PC-9 (cell line): Measurements from ENCODE around the gene TTC17. TPM values are rescaled to one million over a fixed set of nuclear protein-coding genes. Genes with fewer than 3 reads are reported as not detected.

Experiments
- BruUV-seq: library from RNA; stranded (reverse); fragments of 400-500 nt; replicated peaks from 2 replicates; lab custom pipeline; 2021; lab: Mats Ljungman, UMichigan
- CTCF ChIA-PET: fragments of 300-600 bp; sonication (Branson Sonifier 250); formaldehyde crosslinking; loops from one replicate; lab custom pipeline; 2022; ENCODE audit warnings: antibody characterized with exemption; lab: Charles Lee
- POLR2A ChIA-PET: fragments of 300-600 bp; sonication (Branson Sonifier 250); formaldehyde crosslinking; loops from one replicate; lab custom pipeline; 2022; ENCODE audit warnings: antibody characterized with exemption; ENCODE audit not compliant: unreplicated experiment; lab: Charles Lee
- DNase-seq, 2 experiments: peaks; one replicate each; pipeline versions ENCODE4 v3.0.0 to v3.0.0-alpha.2; 2015 to 2022; ENCODE audit warnings: mixed read lengths in 1 of 2
- H2AFZ ChIP-seq: fragments of 200-600 bp; sonication (generic); 2 replicates; pipeline ENCODE4 v1.8.1; 2017; ENCODE audit warnings: antibody characterized with exemption
- H3F3A ChIP-seq: fragments of 200-600 bp; sonication (generic); 2 replicates; pipeline ENCODE4 v1.8.1; 2017; ENCODE audit warnings: antibody characterized with exemption, mild to moderate bottlenecking, low read depth; ENCODE audit not compliant: insufficient read depth
- H3K27ac ChIP-seq: fragments of 200-600 bp; sonication (generic); 2 replicates; pipeline ENCODE4 v1.6.1; 2016; ENCODE audit warnings: mixed run types
- H3K27me3 ChIP-seq: fragments of 200-600 bp; sonication (generic); 2 replicates; pipeline ENCODE4 v1.6.1; 2016; ENCODE audit warnings: low read depth, mixed run types; ENCODE audit not compliant: insufficient read depth
- H3K36me3 ChIP-seq: fragments of 200-600 bp; sonication (generic); 2 replicates; pipeline ENCODE4 v1.6.1; 2016; ENCODE audit warnings: low read depth, mixed run types
- H3K4me1 ChIP-seq: fragments of 200-600 bp; sonication (generic); replicated peaks from 2 replicates; pipeline ENCODE4 v1.6.1; 2016; ENCODE audit warnings: mixed run types; ENCODE audit not compliant: insufficient read depth
- H3K4me2 ChIP-seq: fragments of 200-600 bp; sonication (generic); 2 replicates; pipeline ENCODE4 v1.6.1; 2017; ENCODE audit warnings: mixed run types
- H3K4me3 ChIP-seq: fragments of 200-600 bp; sonication (generic); 2 replicates; pipeline ENCODE4 v1.6.1; 2016; ENCODE audit warnings: mixed run types
- H3K79me2 ChIP-seq: fragments of 200-600 bp; sonication (generic); 2 replicates; pipeline ENCODE4 v1.6.1; 2017; ENCODE audit warnings: low read depth, mixed run types
- H3K9me2 ChIP-seq: fragments of 200-600 bp; sonication (generic); 2 replicates; pipeline ENCODE4 v1.8.1; 2017; ENCODE audit warnings: mild to moderate bottlenecking; ENCODE audit not compliant: insufficient read depth
- H3K9me3 ChIP-seq: fragments of 200-600 bp; sonication (generic); 2 replicates; pipeline ENCODE4 v1.8.1; 2016; ENCODE audit warnings: low read depth; ENCODE audit not compliant: insufficient read depth
- H4K20me1 ChIP-seq: fragments of 200-600 bp; sonication (generic); 2 replicates; pipeline ENCODE4 v1.8.1; 2017; ENCODE audit not compliant: insufficient read depth
- EZH2 ChIP-seq: fragments of 200-600 bp; sonication (generic); IDR thresholded peaks from 2 replicates; pipeline ENCODE4 v1.8.0; 2017; ENCODE audit warnings: antibody characterized with exemption, low read depth
- intact Hi-C: fragments of 100-400 bp; cut with micrococcal nuclease; formaldehyde crosslinking; loops from one replicate; pipeline ENCODE4 v1.10.0; 2022; ENCODE audit not compliant: unreplicated experiment
- total RNA-seq: library from RNA; stranded (reverse); gene quantifications from 2 replicates; pipeline ENCODE4 v1.2.3, GENCODE V29; 2021
- TF ChIP-seq, protein P1 (sequence below): fragments of 200-600 bp; sonication (generic); conservative IDR thresholded peaks from 2 replicates; pipeline ENCODE4 v1.6.1; 2017; ENCODE audit warnings: mixed run types, antibody characterized with exemption, mild to moderate bottlenecking, moderate library complexity

Gene TTC17
- total RNA-seq, 1 experiment from 2014 or later, result 81.0 TPM

DNA sequence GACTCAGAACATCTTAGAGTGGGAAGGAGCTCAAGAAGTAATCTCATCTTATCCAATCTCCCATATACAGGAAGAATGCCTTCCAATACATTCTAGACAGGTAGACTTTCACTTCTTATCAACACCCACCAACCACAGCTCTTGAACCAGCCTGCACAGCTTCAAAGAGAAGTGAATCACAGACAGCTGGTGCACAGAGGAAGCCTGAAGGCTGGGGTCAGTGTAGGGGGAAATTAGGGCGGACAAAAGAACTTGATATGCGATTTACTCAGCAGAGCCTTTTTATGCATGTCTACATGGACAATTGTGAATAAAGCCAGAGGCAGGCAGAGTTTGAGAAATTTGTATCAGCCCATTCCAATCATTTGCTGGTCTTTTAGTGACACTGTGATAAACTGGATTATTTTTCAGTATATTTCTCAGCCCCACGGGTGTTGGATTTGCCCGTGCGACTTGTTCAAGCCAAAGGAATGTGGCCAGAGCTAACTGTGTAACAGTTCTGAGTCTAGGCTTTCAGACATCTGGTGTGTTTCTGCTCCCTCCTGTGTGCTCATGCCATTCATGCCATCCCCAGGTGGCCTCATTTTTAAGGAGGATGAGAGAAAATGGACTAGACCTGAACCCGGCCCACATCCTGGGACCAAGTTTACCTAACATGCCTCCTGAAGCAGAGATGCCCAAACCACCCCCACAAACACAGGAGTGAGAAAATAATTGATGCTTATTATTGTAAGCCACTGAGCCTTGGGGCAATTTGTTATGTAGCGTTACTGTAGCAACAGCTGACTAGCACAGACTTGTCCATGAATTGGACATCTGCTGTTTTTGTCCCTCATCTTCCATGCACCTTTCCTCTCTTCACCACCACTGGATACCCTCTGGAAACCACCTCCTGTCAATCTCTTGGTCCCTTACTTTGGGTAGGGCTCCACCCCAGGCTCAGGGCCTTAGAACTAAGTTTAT, 184.3 kb downstream of the TTC17 start:
- Histone ChIP-seq H3K4me1 (no peaks in the 10 kb centered on the region), H3K79me2 (no peaks in the 10 kb centered on the region), H3K9me2 (no peaks in the 10 kb centered on the region), H2AFZ (no peak overlapping the region), H3K36me3 (no peaks in the 10 kb centered on the region), H3K4me3 (no peak overlapping the region), H3K27me3 (peaks cover 84% of the 10 kb centered on the region), H4K20me1 (no peaks in the 10 kb centered on the region), H3K27ac (no peak overlapping the region), H3K9me3 (no peaks in the 10 kb centered on the region), H3K4me2 (no peak overlapping the region), H3F3A (no peaks in the 10 kb centered on the region)
- intact Hi-C loops, result no loop called here
- TF ChIP-seq EZH2, result no peak
- TF ChIP-seq, protein P1, sequence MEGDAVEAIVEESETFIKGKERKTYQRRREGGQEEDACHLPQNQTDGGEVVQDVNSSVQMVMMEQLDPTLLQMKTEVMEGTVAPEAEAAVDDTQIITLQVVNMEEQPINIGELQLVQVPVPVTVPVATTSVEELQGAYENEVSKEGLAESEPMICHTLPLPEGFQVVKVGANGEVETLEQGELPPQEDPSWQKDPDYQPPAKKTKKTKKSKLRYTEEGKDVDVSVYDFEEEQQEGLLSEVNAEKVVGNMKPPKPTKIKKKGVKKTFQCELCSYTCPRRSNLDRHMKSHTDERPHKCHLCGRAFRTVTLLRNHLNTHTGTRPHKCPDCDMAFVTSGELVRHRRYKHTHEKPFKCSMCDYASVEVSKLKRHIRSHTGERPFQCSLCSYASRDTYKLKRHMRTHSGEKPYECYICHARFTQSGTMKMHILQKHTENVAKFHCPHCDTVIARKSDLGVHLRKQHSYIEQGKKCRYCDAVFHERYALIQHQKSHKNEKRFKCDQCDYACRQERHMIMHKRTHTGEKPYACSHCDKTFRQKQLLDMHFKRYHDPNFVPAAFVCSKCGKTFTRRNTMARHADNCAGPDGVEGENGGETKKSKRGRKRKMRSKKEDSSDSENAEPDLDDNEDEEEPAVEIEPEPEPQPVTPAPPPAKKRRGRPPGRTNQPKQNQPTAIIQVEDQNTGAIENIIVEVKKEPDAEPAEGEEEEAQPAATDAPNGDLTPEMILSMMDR, result no peak
- no TSS peak for BruUV-seq
- POLR2A ChIA-PET, result no interaction called here
- no peak for DNase-seq
- CTCF ChIA-PET, result no interaction called here

Other genes starting within 250 kb of the TTC17 start
- gene API5, start 46.9 kb upstream of the TTC17 start, total RNA-seq, result 90.0 and 115 TPM in 2 replicates